ENCODE data around the gene KCNMA1.

Gene KCNMA1

GRCh38 chr10:76984559-76985443 is 652.8 kb downstream of the KCNMA1 start:
- peak; percentile 40 for DNase-seq

- no peak for DNase-seq
Observed at GRCh38 chr10:76983624-76984023, 654.0 kb downstream of the KCNMA1 start.

GRCh38 chr10:76982671-76983070 is 654.9 kb downstream of the KCNMA1 start:
- DNase-seq = no peak

GRCh38 chr10:76981251-76981650 is 656.4 kb downstream of the KCNMA1 start:
- DNase-seq = no peak

GRCh38 chr10:76977901-76978300 is 659.7 kb downstream of the KCNMA1 start:
- no peak for DNase-seq

- DNase-seq = no peak
Observed at GRCh38 chr10:76977046-76977445, 660.6 kb downstream of the KCNMA1 start.

- no peak for DNase-seq
Observed at GRCh38 chr10:76976142-76976541, 661.5 kb downstream of the KCNMA1 start.

GRCh38 chr10:76975126-76975525 is 662.5 kb downstream of the KCNMA1 start:
- DNase-seq = no peak

GRCh38 chr10:76974017-76974691 is 663.5 kb downstream of the KCNMA1 start:
- DNase-seq = no peak

GRCh38 chr10:76973091-76974016 is 664.3 kb downstream of the KCNMA1 start:
- no peak for DNase-seq

GRCh38 chr10:76972541-76972940 is 665.1 kb downstream of the KCNMA1 start:
- DNase-seq = no peak

- DNase-seq = no peak
Observed at GRCh38 chr10:76971547-76972170, 665.9 kb downstream of the KCNMA1 start.

GRCh38 chr10:76970711-76971519 is 666.7 kb downstream of the KCNMA1 start:
- no peak for DNase-seq

- DNase-seq = no peak
Observed at GRCh38 chr10:76969366-76969948, 668.2 kb downstream of the KCNMA1 start.

- peak; percentile 41 for DNase-seq
Observed at GRCh38 chr10:76968483-76968882, 669.1 kb downstream of the KCNMA1 start.

GRCh38 chr10:76962851-76963250 is 674.8 kb downstream of the KCNMA1 start:
- no peak for DNase-seq

- DNase-seq = no peak
Observed at GRCh38 chr10:76961841-76962240, 675.8 kb downstream of the KCNMA1 start.

GRCh38 chr10:76959111-76959510 is 678.5 kb downstream of the KCNMA1 start:
- no peak for DNase-seq

- no peak for DNase-seq
Observed at GRCh38 chr10:76954838-76955237, 682.8 kb downstream of the KCNMA1 start.

GRCh38 chr10:76950354-76950753 is 687.3 kb downstream of the KCNMA1 start:
- DNase-seq = no peak

GRCh38 chr10:76946270-76946669 is 691.3 kb downstream of the KCNMA1 start:
- DNase-seq = no peak

Measured in NCI-H526 treated with DMSO at 0.1 percent for 48 hours (cell line).